Spinal cord (tissue), 10 donors: ENCODE results near the gene BTBD16. TPM values are rescaled to one million over a fixed set of nuclear protein-coding genes. Genes with fewer than 3 reads are reported as not detected.
A peak's percentile ranks its signal among the peaks of the same experiment; 100 is the strongest.

Source experiments
- DNase-seq, 6 donors: peaks; one replicate each; pipeline versions ENCODE4 v3.0.0 to v3.0.0-alpha.2; 2013 to 2015; ENCODE audit warnings: low spot score in 6 of 6, low read depth in 4 of 6
- H3K27ac ChIP-seq: one replicate; pipeline ENCODE4 v1.5.1; 2013; ENCODE audit warnings: low read depth, low read length, control low read depth
- H3K27me3 ChIP-seq: one replicate; pipeline ENCODE4 v1.6.1; 2013; ENCODE audit warnings: low read length; ENCODE audit not compliant: control insufficient read depth, insufficient read depth
- H3K36me3 ChIP-seq: one replicate; pipeline ENCODE4 v1.6.1; 2013; ENCODE audit warnings: low read length; ENCODE audit not compliant: control insufficient read depth, insufficient read depth
- H3K4me1 ChIP-seq: one replicate; pipeline ENCODE4 v1.6.1; 2013; ENCODE audit warnings: low read length; ENCODE audit not compliant: control insufficient read depth, insufficient read depth
- H3K4me3 ChIP-seq: one replicate; pipeline ENCODE4 v1.5.1; 2013; ENCODE audit warnings: low read depth, low read length, control low read depth
- H3K9me3 ChIP-seq: one replicate; pipeline ENCODE4 v1.6.1; 2013; ENCODE audit warnings: low read length; ENCODE audit not compliant: control insufficient read depth, insufficient read depth
- WGBS: methylation state at CpG from one replicate; pipeline ENCODE4 v1.1.5; 2013; ENCODE audit warnings: missing lambda C conversion rate; ENCODE audit not compliant: insufficient coverage; 5-methylcytosine and 5-hydroxymethylcytosine counted together
- polyA plus RNA-seq, 2 donors: library from polyadenylated mRNA; unstranded; fragments of 120-200 nt; gene quantifications; one replicate each; pipeline ENCODE4 v1.2.1, GENCODE V29; 2013; ENCODE audit not compliant: insufficient read length in 2 of 2
- total RNA-seq, 2 donors: library from RNA; depleted of rRNA in 1 of 2; stranded (reverse); fragments of 120-200 nt in 1 of 2; fragments of >200 nt in 1 of 2; gene quantifications; one replicate each; pipeline versions ENCODE4 v1.2.3 to v1.2.4, GENCODE V29; 2013 to 2014
- donor health status: healthy.

The BTBD16 gene
- total and polyA plus RNA-seq, 4 donors = 0.59 to 2.5 (median 1.4) TPM

DNA sequence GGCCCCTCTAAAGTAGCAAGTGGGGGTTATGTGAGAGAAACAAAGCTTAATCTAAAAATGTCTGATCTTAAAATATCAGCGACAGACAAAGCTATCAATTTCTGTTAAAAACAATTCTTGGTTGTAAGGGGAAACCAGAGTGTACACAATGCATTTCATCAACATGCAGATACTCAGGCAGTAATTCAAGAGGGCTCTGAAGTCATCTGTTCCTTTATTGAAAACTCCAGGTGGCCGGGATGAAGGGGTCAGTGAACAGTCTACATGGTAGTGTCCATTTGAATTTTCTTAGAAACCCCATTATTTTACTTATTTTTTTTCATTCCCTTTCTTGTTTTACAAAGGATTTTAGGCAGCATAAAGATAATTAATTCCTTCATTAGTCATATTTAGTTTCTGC, 36.7 kb upstream of the BTBD16 start:
- H3K27me3 ChIP-seq = no peaks in the 10 kb centered on the region
- DNase-seq = no peak
- no CpG with 5 or more reads among the region's 2 CpGs for WGBS
- H3K36me3 ChIP-seq = peaks cover 43% of the 10 kb centered on the region
- no peak overlapping the region for H3K4me3 ChIP-seq
- peaks cover 13% of the 10 kb centered on the region for H3K4me1 ChIP-seq
- H3K9me3 ChIP-seq = no peaks in the 10 kb centered on the region
- no peak overlapping the region for H3K27ac ChIP-seq

DNA sequence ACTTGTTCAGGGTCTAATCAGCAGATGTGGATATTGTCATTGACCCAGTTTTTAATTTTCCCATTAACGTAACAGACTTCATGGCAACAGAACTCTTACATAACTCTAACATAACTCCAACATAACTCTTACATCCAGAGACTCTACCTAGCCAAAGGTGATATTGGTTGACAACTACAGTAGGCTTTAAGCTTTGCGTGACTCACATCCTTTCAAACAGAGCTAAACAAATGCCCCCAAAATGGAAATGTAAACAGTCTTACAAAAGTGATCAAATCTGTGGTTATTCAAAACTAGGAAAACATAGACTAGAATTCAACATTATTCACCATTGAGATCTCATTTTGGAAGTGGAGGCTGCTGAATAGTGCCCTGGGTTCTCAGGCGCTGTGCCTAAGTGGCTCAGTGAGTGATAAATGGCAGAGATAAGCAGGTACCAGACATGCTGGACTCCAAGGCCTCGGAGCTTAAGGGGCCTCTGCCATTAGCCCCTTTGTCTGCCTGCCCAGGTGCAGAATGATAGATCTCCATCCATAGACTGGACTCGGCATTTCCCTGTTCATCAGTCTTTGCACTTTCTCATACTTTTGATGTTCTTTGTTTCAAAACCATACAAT, 34.3 kb upstream of the BTBD16 start:
- H3K4me3 ChIP-seq = no peak overlapping the region

DNA sequence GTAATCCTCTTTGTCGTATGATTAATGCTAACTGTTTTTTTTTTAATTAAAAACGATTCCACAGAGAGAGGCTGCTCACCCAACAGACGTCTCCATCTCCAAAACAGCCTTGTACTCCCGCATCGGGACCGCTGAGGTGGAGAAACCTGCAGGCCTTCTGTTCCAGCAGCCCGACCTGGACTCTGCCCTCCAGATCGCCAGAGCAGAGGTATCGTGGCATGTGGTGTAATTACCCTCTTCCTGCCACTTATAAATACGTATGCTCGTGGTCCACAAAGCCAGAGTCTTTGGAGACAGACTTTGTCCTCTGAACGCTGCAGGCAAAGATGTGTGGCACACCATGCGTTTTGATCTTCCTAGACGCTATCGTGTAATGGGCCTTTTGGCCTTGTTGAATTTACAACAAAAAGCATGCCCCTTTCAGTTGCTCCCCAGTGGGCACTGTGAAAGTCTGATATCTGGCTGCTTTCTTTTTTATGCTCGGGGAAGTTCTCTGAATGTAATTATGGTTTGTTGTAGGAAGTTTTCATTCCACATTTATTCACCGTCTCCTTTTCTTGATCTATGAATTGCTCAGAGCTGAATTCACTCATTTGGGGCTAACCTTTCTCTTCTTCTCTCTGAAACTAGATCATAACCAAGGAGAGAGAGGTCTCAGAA, 33.6 kb upstream of the BTBD16 start:
- no peak for DNase-seq
- peaks cover 55% of the 10 kb centered on the region for H3K36me3 ChIP-seq
- H3K27ac ChIP-seq = no peak overlapping the region
- H3K9me3 ChIP-seq = no peaks in the 10 kb centered on the region
- no peaks in the 10 kb centered on the region for H3K27me3 ChIP-seq
- no peak overlapping the region for H3K4me3 ChIP-seq
- 79% methylated on average over 11 of the region's 17 CpGs for WGBS
- peaks cover 10% of the 10 kb centered on the region for H3K4me1 ChIP-seq

More for the DNA sequence above, 34.3 kb upstream of the BTBD16 start:
- Histone ChIP-seq H3K9me3 (no peaks in the 10 kb centered on the region), H3K36me3 (peaks cover 51% of the 10 kb centered on the region), H3K27me3 (no peaks in the 10 kb centered on the region), H3K27ac (no peak overlapping the region), H3K4me1 (peaks cover 12% of the 10 kb centered on the region)
- no peak for DNase-seq
- 48% methylated on average over 2 of the region's 5 CpGs for WGBS

DNA sequence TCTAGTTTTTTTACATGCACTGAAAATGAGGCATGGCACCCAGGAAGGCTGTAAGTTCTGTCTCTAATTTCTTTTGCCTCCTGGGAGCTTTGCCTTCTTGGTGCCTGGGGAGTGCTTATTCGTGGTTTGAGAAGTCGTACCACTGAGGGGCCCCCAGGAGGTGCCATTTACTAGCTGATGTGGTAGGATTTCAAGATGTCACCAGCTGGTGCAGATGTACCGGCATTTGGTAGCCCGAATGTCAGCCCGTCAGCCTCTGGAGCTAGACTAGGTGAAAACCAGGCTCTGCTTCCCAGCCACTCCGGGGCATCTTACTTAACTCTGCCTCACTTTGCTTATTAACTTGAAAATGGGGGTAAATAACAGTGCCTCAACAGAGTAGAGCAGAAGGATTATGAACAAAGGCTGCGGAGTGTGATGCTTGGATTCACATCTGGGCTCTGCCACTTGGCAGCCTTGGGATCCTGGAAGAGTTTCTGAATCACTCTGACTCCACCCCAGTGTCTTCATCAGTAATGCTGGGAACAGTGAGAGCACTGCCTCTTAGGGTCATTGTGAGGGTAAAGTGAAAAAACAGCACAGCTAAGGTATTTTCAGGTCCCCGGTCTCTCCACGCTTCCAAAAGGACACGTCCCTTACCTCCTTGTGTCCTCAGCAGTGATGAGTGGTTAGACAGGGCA, 31.4 kb upstream of the BTBD16 start:
- H3K9me3 ChIP-seq = no peaks in the 10 kb centered on the region
- no peaks in the 10 kb centered on the region for H3K27me3 ChIP-seq
- H3K4me3 ChIP-seq = no peak overlapping the region
- peaks cover 7% of the 10 kb centered on the region for H3K4me1 ChIP-seq
- H3K36me3 ChIP-seq = peaks cover 59% of the 10 kb centered on the region
- H3K27ac ChIP-seq = no peak overlapping the region
- 72% methylated on average over 4 of the region's 10 CpGs for WGBS
- DNase-seq = peak in 2 of 6 donors; percentile 36 to 52

DNA sequence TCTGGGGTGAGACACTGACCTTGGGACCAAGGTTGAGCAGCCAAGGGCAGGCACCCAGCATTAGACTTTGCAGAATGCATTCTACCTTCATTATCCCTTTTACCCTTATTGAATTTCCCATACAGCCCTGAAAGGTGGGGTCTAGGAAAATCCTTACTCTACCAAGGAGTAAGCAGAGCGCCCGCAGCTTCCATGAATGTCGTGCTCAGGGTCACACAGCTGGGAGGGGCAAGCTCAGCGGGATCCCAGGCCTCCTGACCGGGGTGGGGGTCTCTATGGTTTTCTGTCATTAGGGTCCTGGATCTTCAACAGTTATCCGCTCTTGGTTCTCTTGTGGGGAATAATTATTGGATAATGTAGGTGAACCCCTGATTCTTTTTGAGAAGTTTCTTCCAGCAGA, 30.7 kb upstream of the BTBD16 start:
- Histone ChIP-seq H3K27me3 (no peaks in the 10 kb centered on the region), H3K9me3 (no peaks in the 10 kb centered on the region), H3K27ac (no peak overlapping the region), H3K4me1 (peaks cover 7% of the 10 kb centered on the region), H3K36me3 (peaks cover 59% of the 10 kb centered on the region), H3K4me3 (no peak overlapping the region)
- DNase-seq = no peak
- WGBS = 97% methylated on average over 6 of the region's 6 CpGs

DNA sequence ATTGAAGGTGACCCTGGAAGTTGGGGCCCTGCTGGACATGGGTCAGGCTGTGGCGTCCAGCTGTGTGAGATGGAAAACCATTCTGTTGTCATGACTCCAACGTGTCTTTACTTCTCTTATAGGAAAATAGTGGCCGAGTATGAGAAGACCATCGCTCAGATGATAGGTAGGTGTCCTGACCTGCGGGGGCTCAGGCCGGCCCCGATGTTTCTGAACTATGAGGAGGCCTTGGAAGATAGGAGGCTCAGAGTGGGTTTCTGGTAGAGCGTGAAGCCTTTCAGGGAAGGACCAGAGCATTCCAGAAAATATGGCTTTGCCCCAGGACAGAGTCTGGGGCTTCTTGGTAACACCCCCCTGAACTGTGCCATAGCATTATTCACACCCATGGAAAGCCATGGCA, 29.3 kb upstream of the BTBD16 start:
- peaks cover 64% of the 10 kb centered on the region for H3K36me3 ChIP-seq
- 96% methylated on average over 7 of the region's 8 CpGs for WGBS

DNA sequence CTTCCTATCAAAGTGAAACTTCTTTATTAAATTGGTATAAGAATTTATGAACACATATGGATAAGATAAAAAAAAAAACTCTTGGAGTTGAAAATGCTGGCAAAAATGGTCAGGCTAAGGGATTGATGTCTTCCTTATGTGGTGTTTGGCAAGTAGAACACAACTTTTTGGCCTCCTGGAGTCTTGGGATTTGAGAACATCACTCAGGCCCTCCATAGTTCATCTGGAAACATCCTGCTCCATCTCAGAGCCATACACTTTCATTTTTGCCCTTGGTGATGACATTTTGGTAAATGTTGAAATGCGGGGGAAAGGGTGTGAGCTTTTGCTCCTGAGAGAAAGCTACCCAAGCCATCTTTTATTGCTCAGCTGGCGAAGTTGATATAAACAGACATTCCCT, 27.5 kb upstream of the BTBD16 start:
- Histone ChIP-seq H3K9me3 (no peaks in the 10 kb centered on the region), H3K27me3 (no peaks in the 10 kb centered on the region), H3K36me3 (peaks cover 70% of the 10 kb centered on the region), H3K4me1 (peaks cover 7% of the 10 kb centered on the region), H3K27ac (no peak overlapping the region), H3K4me3 (no peak overlapping the region)
- peak in 1 of 6 donors; percentile 23 for DNase-seq
- WGBS = no CpG with 5 or more reads among the region's 2 CpGs

More for the DNA sequence above, 29.3 kb upstream of the BTBD16 start:
- no peak for DNase-seq
- Histone ChIP-seq H3K4me1 (peaks cover 7% of the 10 kb centered on the region), H3K27ac (no peak overlapping the region), H3K27me3 (no peaks in the 10 kb centered on the region), H3K4me3 (no peak overlapping the region), H3K9me3 (no peaks in the 10 kb centered on the region)

DNA sequence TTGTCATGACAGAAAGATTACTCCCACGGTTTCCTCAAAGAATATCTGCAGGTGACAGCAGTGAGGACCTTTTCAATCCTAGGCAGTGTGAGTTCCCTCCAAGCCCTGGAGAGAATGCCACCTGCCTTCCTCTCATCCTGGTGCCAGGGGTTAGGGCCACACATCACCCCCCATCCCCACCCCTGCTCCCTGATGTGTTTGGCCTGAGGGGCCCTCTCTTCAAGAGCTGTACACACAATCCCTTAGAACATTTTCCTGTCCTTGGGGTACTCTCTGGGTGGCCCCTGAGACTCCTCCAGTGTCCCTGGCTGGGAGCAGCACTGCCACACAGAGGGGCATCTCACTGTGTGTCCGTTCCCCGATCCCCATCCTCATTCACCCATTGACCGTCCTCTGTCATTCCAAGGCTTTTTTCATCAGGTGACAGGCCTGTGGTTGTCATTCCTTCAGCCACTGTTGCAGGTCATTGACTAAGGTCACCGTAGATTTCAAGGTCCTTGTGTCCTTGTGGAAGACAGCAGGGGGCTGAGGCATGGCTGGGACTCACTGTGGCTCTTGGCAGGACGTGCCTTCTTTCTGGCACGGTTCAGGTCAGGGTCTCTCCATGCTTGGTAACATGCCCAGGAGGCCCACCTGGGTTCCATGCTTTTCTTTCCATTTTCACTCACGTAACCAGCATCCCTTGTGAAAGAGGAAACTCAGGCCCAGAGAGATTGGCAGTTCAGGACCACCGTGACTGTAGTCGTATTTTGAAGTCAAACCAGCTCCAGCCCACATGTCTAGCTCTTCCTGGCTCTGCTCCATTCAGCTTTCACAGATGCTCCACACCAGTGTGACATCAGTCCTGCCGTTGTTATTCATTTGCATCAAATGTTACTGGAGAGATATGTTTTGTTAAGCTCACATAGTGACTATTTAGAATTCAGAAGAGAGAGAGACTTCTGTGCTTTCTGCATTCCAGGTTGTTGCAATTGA, 26.8 kb upstream of the BTBD16 start:
- H3K9me3 ChIP-seq = no peaks in the 10 kb centered on the region
- H3K4me3 ChIP-seq = no peak overlapping the region
- peaks cover 7% of the 10 kb centered on the region for H3K4me1 ChIP-seq
- no peaks in the 10 kb centered on the region for H3K27me3 ChIP-seq
- peaks cover 77% of the 10 kb centered on the region for H3K36me3 ChIP-seq
- WGBS = 37% methylated on average over 9 of the region's 11 CpGs
- DNase-seq = peak in 2 of 6 donors; percentile 43 to 50
- peak overlapping the region; percentile 34 for H3K27ac ChIP-seq

DNA sequence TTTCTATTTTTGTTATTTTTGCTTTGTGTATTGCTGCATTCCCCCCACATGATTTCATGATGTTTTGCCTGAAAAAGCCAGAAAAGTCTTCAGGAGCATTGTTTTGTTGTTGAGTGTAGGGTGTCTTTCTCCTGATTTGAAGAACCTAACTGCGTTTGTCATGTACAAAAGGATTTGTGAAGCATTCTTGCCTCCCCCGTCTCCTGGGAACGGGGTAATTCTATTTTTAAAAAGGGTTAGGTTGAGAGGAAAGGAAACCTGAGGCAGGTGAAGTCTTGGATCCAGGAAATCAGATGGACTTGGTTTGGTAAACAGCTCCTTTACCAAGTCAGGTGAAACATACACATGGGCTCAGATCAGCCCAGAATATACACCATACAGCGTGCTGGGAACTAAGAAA, 26.0 kb upstream of the BTBD16 start:
- H3K4me1 ChIP-seq = peaks cover 7% of the 10 kb centered on the region
- no peak overlapping the region for H3K27ac ChIP-seq
- no peak for DNase-seq
- no peaks in the 10 kb centered on the region for H3K9me3 ChIP-seq
- H3K36me3 ChIP-seq = peaks cover 77% of the 10 kb centered on the region
- 60% methylated on average over 1 of the region's 4 CpGs for WGBS
- no peaks in the 10 kb centered on the region for H3K27me3 ChIP-seq
- no peak overlapping the region for H3K4me3 ChIP-seq
